Measurements from ENCODE around the gene GNPTG.

DNA sequence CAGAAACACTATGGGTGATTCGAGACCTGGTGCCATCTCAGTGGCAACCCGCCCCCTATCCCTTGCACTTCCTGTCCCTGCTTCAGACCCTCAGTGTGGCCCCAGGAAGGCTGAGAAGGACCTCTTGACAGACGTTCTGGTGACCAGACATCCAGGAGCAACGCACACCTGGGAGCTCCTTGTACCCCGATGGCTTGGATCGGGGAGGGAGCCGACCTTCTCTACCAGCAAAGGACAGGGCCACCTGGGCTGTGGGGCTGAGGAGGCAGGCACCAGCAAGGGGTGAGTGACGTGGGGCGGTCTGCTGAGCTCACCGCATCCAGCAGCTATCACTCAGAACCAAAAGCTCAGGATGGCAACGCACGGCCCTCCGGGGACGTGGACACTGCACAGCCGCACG, 35.6 kb downstream of the GNPTG start:
- TF ChIP-seq CTCF (IDR thresholded peaks at IDR 0.05 in 4 of 5, conservative IDR thresholded peaks at IDR 0.05 in 1 of 5) (no peak), POLR2A (IDR thresholded peaks at IDR 0.05) (no peak)

All from gastrocnemius medialis (tissue), 4 donors.